ENCODE results near the gene APOM. TPM values are rescaled to one million over a fixed set of nuclear protein-coding genes. Genes with fewer than 3 reads are reported as not detected.

APOM gene
- total RNA-seq, 1 experiment from 2014 or later = 0.42 TPM

- in situ Hi-C loops (cut with HindIII; ENCODE audit: low pct_unique_long_range_greater_than_20kb, low sequenced_read_pairs) = no loop called here
- DNase-seq (ENCODE audit: low read depth, low spot score) = no peak
Measured at GRCh38 chr6:31690231-31691077, 34.8 kb downstream of the APOM start.

GRCh38 chr6:31691078-31691463, 35.4 kb downstream of the APOM start:
- in situ Hi-C loops (cut with HindIII; ENCODE audit: low pct_unique_long_range_greater_than_20kb, low sequenced_read_pairs) = no loop called here
- no peak for DNase-seq (ENCODE audit: low read depth, low spot score)

- DNase-seq (ENCODE audit: low read depth, low spot score) = no peak
- in situ Hi-C loops (cut with HindIII; ENCODE audit: low pct_unique_long_range_greater_than_20kb, low sequenced_read_pairs) = no loop called here
Measured at GRCh38 chr6:31691564-31692108, 35.9 kb downstream of the APOM start.

GRCh38 chr6:31692353-31692752, 36.7 kb downstream of the APOM start:
- DNase-seq (ENCODE audit: low read depth, low spot score) = no peak
- in situ Hi-C loops (cut with HindIII; ENCODE audit: low pct_unique_long_range_greater_than_20kb, low sequenced_read_pairs) = no loop called here

- in situ Hi-C loops (cut with HindIII; ENCODE audit: low pct_unique_long_range_greater_than_20kb, low sequenced_read_pairs) = no loop called here
- DNase-seq (ENCODE audit: low read depth, low spot score) = no peak
Measured at GRCh38 chr6:31692886-31693285, 37.2 kb downstream of the APOM start.

GRCh38 chr6:31693535-31693934, 37.8 kb downstream of the APOM start:
- DNase-seq (ENCODE audit: low read depth, low spot score) = no peak
- in situ Hi-C loops (cut with HindIII; ENCODE audit: low pct_unique_long_range_greater_than_20kb, low sequenced_read_pairs) = no loop called here

- in situ Hi-C loops (cut with HindIII; ENCODE audit: low pct_unique_long_range_greater_than_20kb, low sequenced_read_pairs) = no loop called here
- no peak for DNase-seq (ENCODE audit: low read depth, low spot score)
Measured at GRCh38 chr6:31697555-31697954, 41.9 kb downstream of the APOM start.

GRCh38 chr6:31700740-31701401, 45.2 kb downstream of the APOM start:
- DNase-seq (ENCODE audit: low read depth, low spot score) = no peak
- in situ Hi-C loops (cut with HindIII; ENCODE audit: low pct_unique_long_range_greater_than_20kb, low sequenced_read_pairs) = no loop called here

- DNase-seq (ENCODE audit: low read depth, low spot score) = no peak
- in situ Hi-C loops (cut with HindIII; ENCODE audit: low pct_unique_long_range_greater_than_20kb, low sequenced_read_pairs) = no loop called here
Measured at GRCh38 chr6:31701666-31702404, 46.1 kb downstream of the APOM start.

- in situ Hi-C loops (cut with HindIII; ENCODE audit: low pct_unique_long_range_greater_than_20kb, low sequenced_read_pairs) = no loop called here
- DNase-seq (ENCODE audit: low read depth, low spot score) = peak; percentile 4
Measured at GRCh38 chr6:31702405-31702818, 46.7 kb downstream of the APOM start.

- in situ Hi-C loops (cut with HindIII; ENCODE audit: low pct_unique_long_range_greater_than_20kb, low sequenced_read_pairs) = no loop called here
- DNase-seq (ENCODE audit: low read depth, low spot score) = peak; percentile 98
Measured at GRCh38 chr6:31702819-31703716, 47.4 kb downstream of the APOM start, which contains the start of gene ABHD16A. ABHD16A (minus strand) TSS chr6:31703324; CDS start chr6:31703281, 43 bp downstream.

- in situ Hi-C loops (cut with HindIII; ENCODE audit: low pct_unique_long_range_greater_than_20kb, low sequenced_read_pairs) = no loop called here
Measured at GRCh38 chr6:31705931-31706330, 50.2 kb downstream of the APOM start.

GRCh38 chr6:31706599-31706998, 50.9 kb downstream of the APOM start, which contains the start of gene LY6G6F:
LY6G6F (plus strand) TSS chr6:31706866; CDS start chr6:31706907, 41 bp downstream.
- no peak for DNase-seq (ENCODE audit: low read depth, low spot score)
- in situ Hi-C loops (cut with HindIII; ENCODE audit: low pct_unique_long_range_greater_than_20kb, low sequenced_read_pairs) = no loop called here

More at GRCh38 chr6:31705931-31706330, 50.2 kb downstream of the APOM start:
- no peak for DNase-seq (ENCODE audit: low read depth, low spot score)

GRCh38 chr6:31707701-31708100, 52.0 kb downstream of the APOM start:
- DNase-seq (ENCODE audit: low read depth, low spot score) = no peak
- in situ Hi-C loops (cut with HindIII; ENCODE audit: low pct_unique_long_range_greater_than_20kb, low sequenced_read_pairs) = no loop called here

All from SK-MEL-5 (cell line).